ENCODE results near the gene SERPINA4. TPM values are rescaled to one million over a fixed set of nuclear protein-coding genes. Genes with fewer than 3 reads are reported as not detected.

The SERPINA4 gene
- total and polyA plus RNA-seq, 5 experiments from 2014 or later = not detected

GRCh38 chr14:94547151-94547680 lies 14.0 kb upstream of the SERPINA4 start:
- Mint-ChIP-seq H3K4me1 (no peaks in the 10 kb centered on the region), H3K4me3 (no peak overlapping the region), H3K27ac (no peak overlapping the region), H3K36me3 (peaks cover 0 to 5% (median 0%) of the 10 kb centered on the region in 3 donors), H3K9me3 (peaks cover 0 to 16% (median 0%) of the 10 kb centered on the region in 9 donors), H3K27me3 (peaks cover 14 to 65% (median 27%) of the 10 kb centered on the region in 5 donors)
- POLR2A ChIA-PET = no interaction called here
- DNase-seq (no peak), ATAC-seq (no peak)

GRCh38 chr14:94547726-94548125 lies 13.5 kb upstream of the SERPINA4 start:
- no peaks in the 10 kb centered on the region for H3K4me1 Mint-ChIP-seq
- H3K27me3 Mint-ChIP-seq = peaks cover 18 to 71% (median 32%) of the 10 kb centered on the region in 5 donors
- H3K36me3 Mint-ChIP-seq = peaks cover 0 to 5% (median 0%) of the 10 kb centered on the region in 3 donors
- H3K9me3 Mint-ChIP-seq = peaks cover 0 to 16% (median under 1%) of the 10 kb centered on the region in 9 donors
- POLR2A ChIA-PET = no interaction called here
- no peak overlapping the region for H3K4me3 Mint-ChIP-seq
- H3K27ac Mint-ChIP-seq = no peak overlapping the region
- ATAC-seq (no peak), DNase-seq (no peak)

- DNase-seq (no peak), ATAC-seq (no peak)
- POLR2A ChIA-PET = no interaction called here
- H3K4me3 Mint-ChIP-seq = no peak overlapping the region
- H3K4me1 Mint-ChIP-seq = no peaks in the 10 kb centered on the region
- H3K27me3 Mint-ChIP-seq = peaks cover 18 to 77% (median 37%) of the 10 kb centered on the region in 5 donors
- peaks cover 0 to 20% (median 5%) of the 10 kb centered on the region in 9 donors for H3K9me3 Mint-ChIP-seq
- H3K36me3 Mint-ChIP-seq = peaks cover 0 to 5% (median 0%) of the 10 kb centered on the region in 3 donors
- no peak overlapping the region for H3K27ac Mint-ChIP-seq
Measured at GRCh38 chr14:94548131-94548998, 12.9 kb upstream of the SERPINA4 start.

- no peak overlapping the region for H3K4me3 Mint-ChIP-seq
- DNase-seq (peak in 8 of 10 donors; percentile 5 to 41 (median 21)), ATAC-seq (no peak)
- POLR2A ChIA-PET = no interaction called here
- H3K36me3 Mint-ChIP-seq = peaks cover 0 to 5% (median 2%) of the 10 kb centered on the region in 3 donors
- H3K27ac Mint-ChIP-seq = no peak overlapping the region
- no peaks in the 10 kb centered on the region for H3K4me1 Mint-ChIP-seq
- H3K27me3 Mint-ChIP-seq = peaks cover 23 to 84% (median 37%) of the 10 kb centered on the region in 5 donors
- H3K9me3 Mint-ChIP-seq = peaks cover 0 to 28% (median 7%) of the 10 kb centered on the region in 9 donors
Measured at GRCh38 chr14:94548999-94549985, 11.9 kb upstream of the SERPINA4 start.

- Mint-ChIP-seq H3K9me3 (peaks cover 3 to 36% (median 14%) of the 10 kb centered on the region in 9 donors), H3K27me3 (peaks cover 24 to 83% (median 37%) of the 10 kb centered on the region in 5 donors), H3K27ac (peak overlapping the region in 1 of 10 donors; percentile 20), H3K36me3 (peaks cover 0 to 9% (median 8%) of the 10 kb centered on the region in 3 donors), H3K4me1 (no peaks in the 10 kb centered on the region), H3K4me3 (no peak overlapping the region)
- no peak for ATAC-seq
- POLR2A ChIA-PET = no interaction called here
- DNase-seq = no peak
Measured at GRCh38 chr14:94550041-94550440, 11.2 kb upstream of the SERPINA4 start.

GRCh38 chr14:94555991-94556390 lies 5.3 kb upstream of the SERPINA4 start:
- peaks cover 0 to 11% (median 10%) of the 10 kb centered on the region in 3 donors for H3K36me3 Mint-ChIP-seq
- POLR2A ChIA-PET = no interaction called here
- H3K27me3 Mint-ChIP-seq = peaks cover 19 to 76% (median 27%) of the 10 kb centered on the region in 5 donors
- peaks cover 8 to 47% (median 23%) of the 10 kb centered on the region in 9 donors for H3K9me3 Mint-ChIP-seq
- H3K4me3 Mint-ChIP-seq = no peak overlapping the region
- DNase-seq = no peak
- no peaks in the 10 kb centered on the region for H3K4me1 Mint-ChIP-seq
- ATAC-seq = no peak
- H3K27ac Mint-ChIP-seq = no peak overlapping the region

GRCh38 chr14:94557327-94557726 lies 3.9 kb upstream of the SERPINA4 start:
- DNase-seq (no peak), ATAC-seq (no peak)
- Mint-ChIP-seq H3K27me3 (peaks cover 18 to 74% (median 29%) of the 10 kb centered on the region in 5 donors), H3K4me1 (no peaks in the 10 kb centered on the region), H3K36me3 (peaks cover 0 to 11% (median 10%) of the 10 kb centered on the region in 3 donors), H3K9me3 (peaks cover 8 to 47% (median 23%) of the 10 kb centered on the region in 9 donors), H3K4me3 (no peak overlapping the region), H3K27ac (no peak overlapping the region)
- POLR2A ChIA-PET = no interaction called here

- POLR2A ChIA-PET = no interaction called here
- Mint-ChIP-seq H3K27ac (no peak overlapping the region), H3K36me3 (peaks cover 0 to 11% (median 10%) of the 10 kb centered on the region in 3 donors), H3K27me3 (peaks cover 14 to 64% (median 29%) of the 10 kb centered on the region in 5 donors), H3K4me1 (no peaks in the 10 kb centered on the region), H3K9me3 (peaks cover 8 to 42% (median 24%) of the 10 kb centered on the region in 9 donors), H3K4me3 (no peak overlapping the region)
- ATAC-seq (no peak), DNase-seq (no peak)
Measured at GRCh38 chr14:94558842-94559241, 2.4 kb upstream of the SERPINA4 start.

- Mint-ChIP-seq H3K4me1 (no peaks in the 10 kb centered on the region), H3K9me3 (peaks cover 6 to 33% (median 17%) of the 10 kb centered on the region in 9 donors), H3K36me3 (peaks cover 0 to 11% (median 3%) of the 10 kb centered on the region in 3 donors), H3K27ac (no peak overlapping the region), H3K4me3 (no peak overlapping the region), H3K27me3 (peaks cover 9 to 64% (median 29%) of the 10 kb centered on the region in 5 donors)
- no peak for DNase-seq
- POLR2A ChIA-PET = no interaction called here
- no peak for ATAC-seq
Measured at GRCh38 chr14:94559638-94560290, 1.5 kb upstream of the SERPINA4 start.

- POLR2A ChIA-PET = no interaction called here
- ATAC-seq (no peak), DNase-seq (no peak)
- H3K27ac Mint-ChIP-seq = no peak overlapping the region
- peaks cover 9 to 64% (median 29%) of the 10 kb centered on the region in 5 donors for H3K27me3 Mint-ChIP-seq
- H3K9me3 Mint-ChIP-seq = peaks cover 3 to 27% (median 12%) of the 10 kb centered on the region in 9 donors
- H3K36me3 Mint-ChIP-seq = peaks cover 0 to 6% (median 0%) of the 10 kb centered on the region in 3 donors
- no peaks in the 10 kb centered on the region for H3K4me1 Mint-ChIP-seq
- no peak overlapping the region for H3K4me3 Mint-ChIP-seq
Measured at GRCh38 chr14:94560291-94560665, 964 bp upstream of the SERPINA4 start.

GRCh38 chr14:94561656-94562010 lies 391 bp downstream of the SERPINA4 start:
- H3K4me3 Mint-ChIP-seq = no peak overlapping the region
- DNase-seq (no peak), ATAC-seq (no peak)
- H3K27me3 Mint-ChIP-seq = peaks cover 9 to 61% (median 29%) of the 10 kb centered on the region in 5 donors
- H3K36me3 Mint-ChIP-seq = peaks cover 0 to 4% (median 0%) of the 10 kb centered on the region in 3 donors
- POLR2A ChIA-PET = no interaction called here
- H3K4me1 Mint-ChIP-seq = peaks cover 0 to 2% (median 0%) of the 10 kb centered on the region in 4 donors
- H3K9me3 Mint-ChIP-seq = peaks cover 0 to 17% (median 4%) of the 10 kb centered on the region in 9 donors
- no peak overlapping the region for H3K27ac Mint-ChIP-seq

GRCh38 chr14:94562022-94562421 lies 780 bp downstream of the SERPINA4 start:
- H3K27me3 Mint-ChIP-seq = peaks cover 9 to 57% (median 26%) of the 10 kb centered on the region in 5 donors
- ATAC-seq (no peak), DNase-seq (no peak)
- POLR2A ChIA-PET = no interaction called here
- no peak overlapping the region for H3K4me3 Mint-ChIP-seq
- peaks cover 0 to 14% (median 3%) of the 10 kb centered on the region in 9 donors for H3K9me3 Mint-ChIP-seq
- peaks cover 0 to 4% (median 0%) of the 10 kb centered on the region in 3 donors for H3K36me3 Mint-ChIP-seq
- H3K27ac Mint-ChIP-seq = no peak overlapping the region
- H3K4me1 Mint-ChIP-seq = peaks cover 0 to 2% (median 0%) of the 10 kb centered on the region in 4 donors
